ENCODE results near the gene CTXN2. TPM values are rescaled to one million over a fixed set of nuclear protein-coding genes. Genes with fewer than 3 reads are reported as not detected.
A peak's percentile ranks its signal among the peaks of the same experiment; 100 is the strongest.

Gene CTXN2
- not detected for total RNA-seq

- Histone ChIP-seq H3K4me3 (no peak within 1 kb of the TSS), H3K27ac (no peak within 1 kb of the TSS), H3K9me3 (no peaks in the 10 kb centered on the region), H3K4me1 (no peaks in the 10 kb centered on the region), H3K27me3 (no peaks in the 10 kb centered on the region), H3K36me3 (no peaks in the 10 kb centered on the region)
- DNase-seq (ENCODE audit: low spot score in 2 of 2) = no peak
- intact Hi-C loops (cut with DNase I) = no loop called here
- TF ChIP-seq, protein P1, sequence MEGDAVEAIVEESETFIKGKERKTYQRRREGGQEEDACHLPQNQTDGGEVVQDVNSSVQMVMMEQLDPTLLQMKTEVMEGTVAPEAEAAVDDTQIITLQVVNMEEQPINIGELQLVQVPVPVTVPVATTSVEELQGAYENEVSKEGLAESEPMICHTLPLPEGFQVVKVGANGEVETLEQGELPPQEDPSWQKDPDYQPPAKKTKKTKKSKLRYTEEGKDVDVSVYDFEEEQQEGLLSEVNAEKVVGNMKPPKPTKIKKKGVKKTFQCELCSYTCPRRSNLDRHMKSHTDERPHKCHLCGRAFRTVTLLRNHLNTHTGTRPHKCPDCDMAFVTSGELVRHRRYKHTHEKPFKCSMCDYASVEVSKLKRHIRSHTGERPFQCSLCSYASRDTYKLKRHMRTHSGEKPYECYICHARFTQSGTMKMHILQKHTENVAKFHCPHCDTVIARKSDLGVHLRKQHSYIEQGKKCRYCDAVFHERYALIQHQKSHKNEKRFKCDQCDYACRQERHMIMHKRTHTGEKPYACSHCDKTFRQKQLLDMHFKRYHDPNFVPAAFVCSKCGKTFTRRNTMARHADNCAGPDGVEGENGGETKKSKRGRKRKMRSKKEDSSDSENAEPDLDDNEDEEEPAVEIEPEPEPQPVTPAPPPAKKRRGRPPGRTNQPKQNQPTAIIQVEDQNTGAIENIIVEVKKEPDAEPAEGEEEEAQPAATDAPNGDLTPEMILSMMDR (IDR thresholded peaks at IDR 0.05) = no peak
Observed at GRCh38 chr15:48191574-48192225, at the start of gene CTXN2. CTXN2 (plus strand) TSS chr15:48191665; CDS start chr15:48201301, 9,636 bp downstream.

DNA sequence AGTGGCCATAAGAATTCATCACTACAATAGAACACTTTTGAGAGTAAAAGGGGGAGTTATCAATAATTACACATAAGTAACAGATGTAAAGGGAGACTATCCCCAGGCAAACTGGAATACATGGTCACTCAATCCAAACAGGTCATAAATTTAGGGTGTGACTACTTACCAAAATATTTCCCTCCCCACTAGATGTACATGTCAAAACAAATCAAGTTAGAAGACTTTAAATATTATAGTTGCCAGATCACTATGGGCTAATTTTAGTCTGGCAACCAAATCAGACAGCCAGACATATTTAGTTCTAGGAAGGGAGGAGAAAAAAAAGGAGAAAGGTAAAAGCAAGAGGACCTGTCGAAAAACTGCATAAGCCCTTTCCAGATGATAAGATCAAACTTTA, 47.6 kb upstream of the CTXN2 start:
- no peak for DNase-seq (ENCODE audit: low spot score in 2 of 2)
- H3K36me3 ChIP-seq = peaks cover 0 to 2% of the 10 kb centered on the region in 2 donors
- H3K27me3 ChIP-seq = no peaks in the 10 kb centered on the region
- H3K9me3 ChIP-seq = no peaks in the 10 kb centered on the region
- H3K4me1 ChIP-seq = peaks cover 0 to 28% of the 10 kb centered on the region in 2 donors
- H3K4me3 ChIP-seq = peak overlapping the region in 1 of 2 donors; percentile 12
- TF ChIP-seq, protein P1 (IDR thresholded peaks at IDR 0.05) = no peak
- peak overlapping the region; percentile 70 to 76 for H3K27ac ChIP-seq
- intact Hi-C loops (cut with DNase I) = loop anchor here (5.0 kb wide), 1 partner anchor 78 kb away; no protein-coding TSS in a partner anchor

- H3K4me3 ChIP-seq = peak overlapping the region; percentile 9 to 23
- H3K9me3 ChIP-seq = no peaks in the 10 kb centered on the region
- peak overlapping the region; percentile 70 to 76 for H3K27ac ChIP-seq
- no peaks in the 10 kb centered on the region for H3K27me3 ChIP-seq
- H3K4me1 ChIP-seq = peaks cover 0 to 28% of the 10 kb centered on the region in 2 donors
- intact Hi-C loops (cut with DNase I) = loop anchor here (5.0 kb wide), 1 partner anchor 77 kb away; no protein-coding TSS in a partner anchor
- peaks cover 0 to 5% of the 10 kb centered on the region in 2 donors for H3K36me3 ChIP-seq
- no peak for DNase-seq (ENCODE audit: low spot score in 2 of 2)
- TF ChIP-seq, protein P1 (IDR thresholded peaks at IDR 0.05) = no peak
Observed at GRCh38 chr15:48144889-48145288, 46.6 kb upstream of the CTXN2 start.

DNA sequence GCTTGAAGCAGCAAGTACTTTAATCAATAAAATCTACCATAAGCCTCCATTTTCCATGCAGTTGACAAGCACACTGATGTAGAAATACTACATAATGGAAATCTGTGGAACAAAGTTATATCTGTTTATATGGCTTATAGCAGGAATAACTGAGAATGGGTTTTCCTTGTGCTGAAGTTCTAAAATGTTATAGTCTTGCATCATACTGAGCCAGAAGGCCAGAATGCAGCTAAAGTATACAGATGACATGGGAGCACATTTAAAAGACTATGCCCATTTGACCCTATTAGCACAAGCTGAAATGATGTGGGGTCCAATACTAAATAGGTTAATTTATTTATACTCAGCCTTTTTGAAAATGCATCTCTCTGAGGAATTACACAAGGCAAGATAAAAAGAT, 45.5 kb upstream of the CTXN2 start:
- Histone ChIP-seq H3K27ac (peak overlapping the region; percentile 70 to 76), H3K9me3 (no peaks in the 10 kb centered on the region), H3K4me3 (no peak overlapping the region), H3K36me3 (peaks cover 0 to 9% of the 10 kb centered on the region in 2 donors), H3K4me1 (peaks cover 0 to 28% of the 10 kb centered on the region in 2 donors), H3K27me3 (no peaks in the 10 kb centered on the region)
- intact Hi-C loops (cut with DNase I) = no loop called here
- TF ChIP-seq, protein P1 (IDR thresholded peaks at IDR 0.05) = no peak
- no peak for DNase-seq (ENCODE audit: low spot score in 2 of 2)

DNA sequence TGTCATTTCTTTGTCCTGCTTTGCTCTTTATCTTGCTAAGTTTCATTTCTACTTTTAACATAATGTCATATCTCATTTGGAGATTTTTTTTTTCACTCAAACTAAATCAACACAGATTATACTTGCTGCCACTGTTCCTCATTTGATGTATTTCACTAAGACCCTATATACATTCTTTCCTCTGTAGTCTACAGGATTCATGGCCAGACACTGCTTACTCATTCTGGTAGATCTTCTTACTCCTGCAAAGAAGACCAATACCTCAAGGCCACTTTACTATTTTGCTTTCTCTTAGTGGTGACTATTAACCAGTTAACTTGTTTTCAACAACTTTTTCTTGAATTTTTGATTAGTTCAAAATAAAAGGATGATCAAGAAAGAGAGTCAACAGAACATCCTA, 44.1 kb upstream of the CTXN2 start:
- DNase-seq (ENCODE audit: low spot score in 2 of 2) = no peak
- intact Hi-C loops (cut with DNase I) = no loop called here
- Histone ChIP-seq H3K27me3 (no peaks in the 10 kb centered on the region), H3K27ac (peak overlapping the region in 1 of 2 donors; percentile 33), H3K4me1 (peaks cover 0 to 28% of the 10 kb centered on the region in 2 donors), H3K36me3 (peaks cover 10 to 19% of the 10 kb centered on the region in 2 donors), H3K4me3 (no peak overlapping the region), H3K9me3 (no peaks in the 10 kb centered on the region)
- TF ChIP-seq, protein P1 (IDR thresholded peaks at IDR 0.05) = no peak
